ENCODE measurements around the gene GIPC3.

GIPC3 gene

GRCh38 chr19:3590991-3591659 lies 5.8 kb downstream of the GIPC3 start:
- Histone ChIP-seq H3K4me3 (no peak overlapping the region), H3K27ac (peak overlapping the region in 1 of 2 donors; percentile 81)
- no peak for DNase-seq (ENCODE audit: low spot score)
- TF ChIP-seq CTCF (IDR thresholded peaks at IDR 0.05) = no peak

- no peak overlapping the region for H3K4me3 ChIP-seq
- DNase-seq (ENCODE audit: low spot score) = no peak
- H3K27ac ChIP-seq = peak overlapping the region; percentile 24 to 81
- no peak for TF ChIP-seq CTCF (IDR thresholded peaks at IDR 0.05)
Observed at GRCh38 chr19:3591876-3592613, 6.8 kb downstream of the GIPC3 start.

GRCh38 chr19:3593156-3593555 lies 7.9 kb downstream of the GIPC3 start:
- Histone ChIP-seq H3K27ac (peak overlapping the region in 1 of 2 donors; percentile 81), H3K4me3 (no peak overlapping the region)
- TF ChIP-seq CTCF (IDR thresholded peaks at IDR 0.05) = no peak
- no peak for DNase-seq (ENCODE audit: low spot score)

GRCh38 chr19:3595521-3596061 lies 10.3 kb downstream of the GIPC3 start:
- Histone ChIP-seq H3K4me3 (no peak overlapping the region), H3K27ac (no peak overlapping the region)
- DNase-seq (ENCODE audit: low spot score) = no peak
- no peak for TF ChIP-seq CTCF (IDR thresholded peaks at IDR 0.05)

- TF ChIP-seq CTCF (IDR thresholded peaks at IDR 0.05) = no peak
- peak overlapping the region in 1 of 2 donors; percentile 73 for H3K27ac ChIP-seq
- H3K4me3 ChIP-seq = no peak overlapping the region
- DNase-seq (ENCODE audit: low spot score) = no peak
Observed at GRCh38 chr19:3599776-3600187, 14.5 kb downstream of the GIPC3 start.

- no peak for TF ChIP-seq CTCF (IDR thresholded peaks at IDR 0.05)
- no peak for DNase-seq (ENCODE audit: low spot score)
- Histone ChIP-seq H3K27ac (peak overlapping the region; percentile 23 to 73), H3K4me3 (no peak overlapping the region)
Observed at GRCh38 chr19:3601021-3601420, 15.7 kb downstream of the GIPC3 start.
